Heart left ventricle (tissue), 16 donors: ENCODE measurements around the gene ETNPPL. TPM values are rescaled to one million over a fixed set of nuclear protein-coding genes. Genes with fewer than 3 reads are reported as not detected.

Source experiments
- ATAC-seq, 4 donors: fragments of 200-7000 bp; cut with Tn5 transposase; one replicate each; pipeline ENCODE4 v1.9.1; 2020 to 2022; ENCODE audit warnings: moderate library complexity in 4 of 4, mild to moderate bottlenecking in 3 of 4, moderate number of reproducible peaks in 1 of 4
- DNase-seq, 5 donors: peaks; one replicate each; pipeline ENCODE4 v3.0.0-alpha.2; 2020
- H3K27ac ChIP-seq, 12 donors: fragments of 200-600 bp; sonication (generic) in 4 of 12; one replicate each; pipeline versions ENCODE4 v1.5.0 to v1.8.0; 2016 to 2022; ENCODE audit warnings: mild to moderate bottlenecking in 2 of 12
- H3K27me3 ChIP-seq, 9 donors: fragments of 200-600 bp; sonication (generic) in 2 of 9; one replicate each; pipeline versions ENCODE4 v1.5.1 to v1.8.0; 2016 to 2022; ENCODE audit warnings: mild to moderate bottlenecking in 3 of 9
- H3K36me3 ChIP-seq, 9 donors: fragments of 200-600 bp; sonication (generic) in 2 of 9; one replicate each; pipeline versions ENCODE4 v1.5.0 to v1.8.0; 2018 to 2022; ENCODE audit warnings: mild to moderate bottlenecking in 2 of 9
- H3K4me1 ChIP-seq, 12 donors: fragments of 200-600 bp; sonication (generic) in 4 of 12; one replicate each; pipeline versions ENCODE4 v1.5.0 to v1.8.0; 2016 to 2022; ENCODE audit warnings: mild to moderate bottlenecking in 3 of 12
- H3K4me3 ChIP-seq, 12 donors: fragments of 200-600 bp; sonication (generic) in 4 of 12; one replicate each; pipeline versions ENCODE4 v1.5.0 to v1.8.0; 2017 to 2022; ENCODE audit warnings: mild to moderate bottlenecking in 9 of 12, moderate library complexity in 4 of 12
- H3K9me3 ChIP-seq, 12 donors: fragments of 200-600 bp; sonication (generic) in 4 of 12; one replicate each; pipeline versions ENCODE4 v1.5.0 to v1.8.0; 2016 to 2022; ENCODE audit warnings: mild to moderate bottlenecking in 1 of 12
- POLR2A ChIP-seq, 2 donors: fragments of 450-650 bp; IDR thresholded peaks; one replicate each; pipeline ENCODE4 v1.6.1; 2017; ENCODE audit warnings: antibody characterized with exemption in 2 of 2, mild to moderate bottlenecking in 2 of 2, moderate library complexity in 2 of 2
- WGBS, 4 donors: extraction: QIAGEN DNeasy Blood & Tissue Kit in 2 of 4; methylation state at CpG; one replicate each; pipeline versions ENCODE4 v1.1.5 to v1.1.7; 2013 to 2018; 5-methylcytosine and 5-hydroxymethylcytosine counted together
- intact Hi-C, 10 donors: fragments of 100-400 bp; cut with DNase I; formaldehyde crosslinking; loops; one replicate each; pipeline versions ENCODE4 v1.11.1 to v1.14.2; 2022
- polyA plus RNA-seq, 2 donors: library from polyadenylated mRNA; stranded (reverse); fragments of 200-250 nt; gene quantifications; one replicate each; pipeline ENCODE4 v1.2.3, GENCODE V29; 2013
- total RNA-seq, 9 donors: library from RNA; depleted of rRNA in 2 of 9; stranded (reverse); fragments of >200 nt in 2 of 9; fragmentation: NEBNext Ultra II Directional in 3 of 9; extraction: Animal tissue kit (Norgen Biotek cat#: 25700) in 3 of 9; gene quantifications; one replicate each; pipeline versions ENCODE4 v1.1.0 to v1.2.4, GENCODE V29; 2016 to 2023
- TF ChIP-seq, protein P1 (sequence below), 12 donors: fragments of 200-600 bp; sonication (generic) in 4 of 12; IDR thresholded peaks; one replicate each; pipeline versions ENCODE4 v1.5.0 to v1.8.0; 2018 to 2022; ENCODE audit warnings: antibody characterized with exemption in 12 of 12, mild to moderate bottlenecking in 5 of 12
- donor health status: ischemic (EF 13 %, LVEDD 7.1; RV severe dilation, severe dysfunction).
- donor health status: healthy with polysubstance abuse.
- donor health status: DM: no; HTN: yes; CAD: no.
- donor health status: DM: no; HTN: no; CAD: no.
- donor health status: ischemic (EF 25% LVEDD 6.9; RV normal size, moderate dysfunction).
- donor health status: ischemic (EF 25% LVEDD 5.7; RV mildly dilated, moderate dysfunction).
- donor health status: healthy.
- donor health status: DM: yes; HTN: yes; CAD: no.
- donor health status: ischemic (EF 35%, LVEDD 5.7; RV mildly dilated, moderate dysfunction).
- donor health status: nonischemic (EF 11% LVEDD 7.7; RV severe dilation, severe dysfunction).
- donor health status: DM: yes; HTN: yes; CAD: no.
- donor health status: PGD.
- donor health status: ischemic (EF 29% LVEDD 5.4; RV normal size, mild dysfunction).
- donor health status: nonischemic (EF 23%, LVEDD 6.1; RV moderate dilation, normal function).

ETNPPL gene
- total and polyA plus RNA-seq, 11 donors = 2.2 to 11.5 (median 7.5) TPM

DNA sequence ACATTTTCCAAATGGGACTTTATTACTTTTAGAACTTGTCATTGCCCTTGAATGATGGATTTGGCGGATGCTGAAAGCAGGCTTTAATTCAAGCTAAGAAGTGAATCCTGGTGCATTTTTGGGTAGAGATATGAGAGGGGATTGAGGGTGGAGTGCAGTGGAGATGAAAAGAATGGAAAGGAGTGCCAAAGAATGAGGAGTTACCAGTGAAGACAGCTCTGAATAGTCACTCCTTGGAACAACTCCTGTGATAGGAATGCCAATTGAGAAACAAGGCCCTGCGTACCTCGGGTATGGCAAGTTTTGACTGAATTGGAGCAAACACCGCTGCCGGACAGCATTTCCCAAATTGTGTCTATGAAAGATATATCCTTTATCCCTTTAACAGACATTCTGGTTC, 36.5 kb upstream of the ETNPPL start:
- DNase-seq (no peak), ATAC-seq (no peak)
- H3K27ac ChIP-seq = no peak overlapping the region
- H3K27me3 ChIP-seq = no peaks in the 10 kb centered on the region
- peaks cover 0 to 18% (median 3%) of the 10 kb centered on the region in 12 donors for H3K4me1 ChIP-seq
- 57 to 90% (median 80%) methylated on average over 5 of the region's 5 CpGs for WGBS, 4 donors
- TF ChIP-seq, protein P1, sequence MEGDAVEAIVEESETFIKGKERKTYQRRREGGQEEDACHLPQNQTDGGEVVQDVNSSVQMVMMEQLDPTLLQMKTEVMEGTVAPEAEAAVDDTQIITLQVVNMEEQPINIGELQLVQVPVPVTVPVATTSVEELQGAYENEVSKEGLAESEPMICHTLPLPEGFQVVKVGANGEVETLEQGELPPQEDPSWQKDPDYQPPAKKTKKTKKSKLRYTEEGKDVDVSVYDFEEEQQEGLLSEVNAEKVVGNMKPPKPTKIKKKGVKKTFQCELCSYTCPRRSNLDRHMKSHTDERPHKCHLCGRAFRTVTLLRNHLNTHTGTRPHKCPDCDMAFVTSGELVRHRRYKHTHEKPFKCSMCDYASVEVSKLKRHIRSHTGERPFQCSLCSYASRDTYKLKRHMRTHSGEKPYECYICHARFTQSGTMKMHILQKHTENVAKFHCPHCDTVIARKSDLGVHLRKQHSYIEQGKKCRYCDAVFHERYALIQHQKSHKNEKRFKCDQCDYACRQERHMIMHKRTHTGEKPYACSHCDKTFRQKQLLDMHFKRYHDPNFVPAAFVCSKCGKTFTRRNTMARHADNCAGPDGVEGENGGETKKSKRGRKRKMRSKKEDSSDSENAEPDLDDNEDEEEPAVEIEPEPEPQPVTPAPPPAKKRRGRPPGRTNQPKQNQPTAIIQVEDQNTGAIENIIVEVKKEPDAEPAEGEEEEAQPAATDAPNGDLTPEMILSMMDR (IDR thresholded peaks at IDR 0.05) = no peak
- no peak for TF ChIP-seq POLR2A (IDR thresholded peaks at IDR 0.05)
- no peaks in the 10 kb centered on the region for H3K9me3 ChIP-seq
- intact Hi-C loops = no loop called here
- no peak overlapping the region for H3K4me3 ChIP-seq
- no peaks in the 10 kb centered on the region for H3K36me3 ChIP-seq

DNA sequence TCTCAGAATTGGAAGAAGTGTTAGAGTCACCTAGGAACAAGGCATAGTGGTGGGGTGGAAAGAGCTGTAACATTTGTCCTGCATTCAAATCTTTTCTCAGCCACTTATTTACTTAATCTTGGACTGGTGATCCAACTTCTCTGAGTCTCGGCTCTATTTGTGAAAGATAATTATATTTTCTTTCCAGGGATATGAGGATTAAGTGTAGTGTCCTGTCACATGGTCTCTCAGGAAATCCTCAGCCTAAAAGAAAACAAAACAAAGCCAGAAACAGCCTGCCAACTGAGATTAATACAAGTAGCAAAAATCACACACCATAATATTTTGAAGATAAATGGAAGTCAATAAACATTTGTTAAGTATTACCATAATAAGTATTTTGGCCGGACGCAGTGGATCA, 33.3 kb upstream of the ETNPPL start:
- Histone ChIP-seq H3K4me1 (peaks cover 0 to 25% (median 3%) of the 10 kb centered on the region in 12 donors), H3K4me3 (no peak overlapping the region), H3K27me3 (no peaks in the 10 kb centered on the region), H3K9me3 (no peaks in the 10 kb centered on the region), H3K36me3 (no peaks in the 10 kb centered on the region), H3K27ac (peak overlapping the region in 3 of 12 donors; percentile 13 to 42 (median 24))
- intact Hi-C loops = no loop called here
- DNase-seq (no peak), ATAC-seq (peak in 3 of 4 donors; percentile 16 to 71 (median 18))
- 32 to 51% (median 38%) methylated on average over 3 of the region's 3 CpGs for WGBS, 4 donors
- TF ChIP-seq, protein P1 (IDR thresholded peaks at IDR 0.05) = no peak
- no peak for TF ChIP-seq POLR2A (IDR thresholded peaks at IDR 0.05)

DNA sequence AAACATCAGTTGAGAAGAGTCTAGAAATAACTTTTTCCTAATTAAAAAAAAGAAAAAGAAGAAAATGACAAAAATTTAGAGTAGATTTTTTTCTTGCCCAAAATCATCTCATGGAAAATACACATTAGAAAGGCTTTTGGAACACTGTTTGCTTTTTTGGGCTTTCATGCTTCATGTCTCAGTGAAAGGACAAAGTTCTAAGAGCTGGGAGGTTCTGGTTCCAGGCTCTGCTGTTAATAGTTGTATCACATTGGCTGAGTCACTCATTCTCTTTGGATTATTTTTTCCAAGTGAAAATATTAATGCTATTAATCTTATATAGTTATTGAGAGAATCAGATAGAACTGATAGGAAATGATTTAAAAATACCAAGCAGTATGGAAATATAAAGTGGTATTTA, 32.9 kb upstream of the ETNPPL start:
- ATAC-seq (peak in 1 of 4 donors; percentile 44), DNase-seq (no peak)
- H3K9me3 ChIP-seq = no peaks in the 10 kb centered on the region
- no peaks in the 10 kb centered on the region for H3K27me3 ChIP-seq
- peaks cover 0 to 25% (median 3%) of the 10 kb centered on the region in 12 donors for H3K4me1 ChIP-seq
- no peak overlapping the region for H3K4me3 ChIP-seq
- H3K27ac ChIP-seq = peak overlapping the region in 3 of 12 donors; percentile 13 to 42 (median 24)
- intact Hi-C loops = no loop called here
- no peak for TF ChIP-seq POLR2A (IDR thresholded peaks at IDR 0.05)
- TF ChIP-seq, protein P1 (IDR thresholded peaks at IDR 0.05) = no peak
- no peaks in the 10 kb centered on the region for H3K36me3 ChIP-seq

DNA sequence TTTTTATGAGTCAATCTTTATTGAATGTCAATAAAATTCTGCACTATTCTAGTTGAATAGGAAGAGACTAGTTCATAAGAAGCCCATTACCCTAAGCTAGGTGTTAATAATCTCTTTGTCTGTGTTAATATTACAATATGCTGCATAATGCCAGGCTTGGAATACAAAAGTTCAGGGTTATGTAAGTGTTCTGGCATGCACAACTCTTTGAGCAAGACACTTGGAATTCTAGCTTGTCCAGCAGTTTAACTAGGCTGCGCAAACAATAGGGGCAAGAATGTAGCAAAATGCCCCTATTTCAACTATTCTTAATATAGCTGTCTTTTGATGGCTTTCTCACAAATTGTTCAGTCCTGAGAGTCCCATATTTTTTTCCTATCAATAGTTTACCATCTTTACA, 31.3 kb upstream of the ETNPPL start:
- 32 to 54% (median 47%) methylated on average over 1 of the region's 1 CpG for WGBS, 4 donors
- Histone ChIP-seq H3K27me3 (no peaks in the 10 kb centered on the region), H3K4me1 (peaks cover 0 to 25% (median 3%) of the 10 kb centered on the region in 12 donors), H3K4me3 (no peak overlapping the region), H3K9me3 (no peaks in the 10 kb centered on the region), H3K36me3 (no peaks in the 10 kb centered on the region), H3K27ac (no peak overlapping the region)
- TF ChIP-seq, protein P1 (IDR thresholded peaks at IDR 0.05) = no peak
- TF ChIP-seq POLR2A (IDR thresholded peaks at IDR 0.05) = no peak
- peak in 2 of 4 donors; percentile 54 to 59 for ATAC-seq
- no peak for DNase-seq
- intact Hi-C loops = no loop called here
